HepG2 (cell line): ENCODE measurements around the gene COMMD1. TPM values are rescaled to one million over a fixed set of nuclear protein-coding genes. Genes with fewer than 3 reads are reported as not detected.

Source experiments
- ATAC-seq: fragments of 200-7000 bp; cut with Tn5 transposase; 3 replicates; pipeline ENCODE4 v1.9.1; 2020; ENCODE audit warnings: mild to moderate bottlenecking, moderate library complexity
- BruUV-seq: library from RNA; stranded (reverse); fragments of 400-500 nt; replicated peaks from 2 replicates; lab custom pipeline; 2021; lab: Mats Ljungman, UMichigan
- CTCF ChIA-PET: fragments of 300-600 bp; formaldehyde crosslinking; extraction: SDS; loops from one replicate; lab custom pipeline; 2021; ENCODE audit warnings: low total read pairs, inconsistent platforms, low intra/inter-chr PET ratio; lab: Yijun Ruan, JAX
- POLR2A ChIA-PET: fragments of 350-600 bp; sonication (Branson Sonifier 250); formaldehyde crosslinking; loops from one replicate; lab custom pipeline; 2020; ENCODE audit warnings: antibody characterized with exemption, inconsistent platforms; lab: Yijun Ruan, JAX
- DNase-seq: peaks from one replicate; pipeline ENCODE4 v3.0.0-alpha.2; 2015; ENCODE audit warnings: low spot score
- FAIRE-seq: peaks from 3 replicates; lab custom pipeline; 2011; peaks lifted over from hg19 to GRCh38; lab: Jason Lieb, UNC
- H2AFZ ChIP-seq: one replicate; pipeline ENCODE4 v1.6.1; 2011; ENCODE audit warnings: low read length, inconsistent platforms
- H3K27ac ChIP-seq: fragments of 300-600 bp; 3 replicates; pipeline ENCODE4 v1.8.0; 2011; ENCODE audit warnings: mixed run types, mild to moderate bottlenecking, mixed read lengths, low read length, inconsistent platforms; ENCODE audit not compliant: insufficient read depth; ENCODE audit errors: extremely low read length
- H3K27me3 ChIP-seq, 2 experiments: fragments of 200-600 bp in 1 of 2; 2 replicates in 1 of 2; 3 replicates in 1 of 2; pipeline versions ENCODE4 v1.6.0 to v1.8.0; 2011; ENCODE audit warnings: low read length in 2 of 2, mild to moderate bottlenecking in 2 of 2, moderate library complexity in 2 of 2, inconsistent platforms in 1 of 2; ENCODE audit not compliant: insufficient read depth in 2 of 2, control insufficient read depth in 1 of 2
- H3K36me3 ChIP-seq, 2 experiments: fragments of 200-600 bp in 1 of 2; replicated peaks in 1 of 2; 2 replicates in 1 of 2; 3 replicates in 1 of 2; pipeline versions ENCODE4 v1.5.1 to v1.8.0; 2011; ENCODE audit warnings: low read length in 2 of 2, inconsistent platforms in 1 of 2; ENCODE audit not compliant: insufficient read depth in 2 of 2, control insufficient read depth in 1 of 2
- H3K4me1 ChIP-seq: 2 replicates; pipeline ENCODE4 v1.5.1; 2012; ENCODE audit warnings: low read length, inconsistent platforms; ENCODE audit not compliant: insufficient read depth
- H3K4me2 ChIP-seq: 2 replicates; pipeline ENCODE4 v1.6.0; 2011; ENCODE audit warnings: low read depth, low read length, inconsistent platforms
- H3K4me3 ChIP-seq, 3 experiments: fragments of 200-600 bp in 1 of 3; sonication (generic), shearing (Covaris generic) in 1 of 3; replicated peaks in 1 of 3; 2 replicates each; pipeline ENCODE4 v1.5.1; 2011 to 2016; ENCODE audit warnings: low read length in 3 of 3, inconsistent platforms in 2 of 3, low read depth in 2 of 3, mild to moderate bottlenecking in 2 of 3, control low read depth in 1 of 3, mixed read lengths in 1 of 3; ENCODE audit not compliant: insufficient read depth in 1 of 3
- H3K79me2 ChIP-seq: one replicate; pipeline ENCODE4 v1.6.1; 2011; ENCODE audit warnings: low read length, inconsistent platforms; ENCODE audit not compliant: insufficient read depth
- H3K9ac ChIP-seq: 2 replicates; pipeline ENCODE4 v1.6.0; 2011; ENCODE audit warnings: mild to moderate bottlenecking, low read depth, low read length, inconsistent platforms; ENCODE audit not compliant: insufficient read depth
- H3K9me3 ChIP-seq: 2 replicates; pipeline ENCODE4 v1.5.1; 2012; ENCODE audit warnings: mild to moderate bottlenecking, low read length
- H4K20me1 ChIP-seq: 2 replicates; pipeline ENCODE4 v1.6.0; 2011; ENCODE audit warnings: inconsistent platforms, mild to moderate bottlenecking, low read length, moderate library complexity; ENCODE audit not compliant: insufficient read depth
- IKZF4 ChIP-seq: sonication (generic); formaldehyde crosslinking; IDR thresholded peaks from 2 replicates; pipeline ENCODE4 v1.5.1; 2020; ENCODE audit warnings: borderline replicate concordance, mild to moderate bottlenecking, low read depth, missing genetic modification reagents; ENCODE audit errors: not compliant biosample characterization
- KDM2A ChIP-seq: sonication (generic); formaldehyde crosslinking; IDR thresholded peaks from 2 replicates; pipeline ENCODE4 v1.4.0; 2020; ENCODE audit warnings: low read depth, missing genetic modification reagents, borderline replicate concordance
- KDM5B ChIP-seq: sonication (generic); formaldehyde crosslinking; IDR thresholded peaks from 2 replicates; pipeline ENCODE4 v1.4.0; 2020; ENCODE audit warnings: missing genetic modification reagents, mild to moderate bottlenecking, borderline replicate concordance
- POGK ChIP-seq: sonication (generic); formaldehyde crosslinking; conservative IDR thresholded peaks from 2 replicates; pipeline ENCODE4 v1.8.0; 2022; ENCODE audit warnings: mild to moderate bottlenecking, moderate library complexity, missing genetic modification reagents
- TBX2 ChIP-seq: sonication (generic); formaldehyde crosslinking; IDR thresholded peaks from 2 replicates; pipeline ENCODE4 v1.5.0; 2020; ENCODE audit warnings: missing genetic modification reagents, mild to moderate bottlenecking, borderline replicate concordance
- ZNF414 ChIP-seq: sonication (generic); formaldehyde crosslinking; IDR thresholded peaks from 2 replicates; pipeline ENCODE4 v1.5.0; 2020; ENCODE audit warnings: missing genetic modification reagents
- ZNF788 ChIP-seq: sonication (generic); formaldehyde crosslinking; IDR thresholded peaks from 2 replicates; pipeline ENCODE4 v1.5.0; 2020; ENCODE audit warnings: mild to moderate bottlenecking, missing genetic modification reagents, borderline replicate concordance
- WGBS: methylation state at CpG from one replicate; pipeline ENCODE4 v1.1.6; 2017; ENCODE audit warnings: low lambda C conversion rate; 5-methylcytosine and 5-hydroxymethylcytosine counted together
- in situ Hi-C: cut with HindIII; loops from 2 replicates; pipeline ENCODE4 v1.10.0; 2017; ENCODE audit warnings: low pct_unique_long_range_greater_than_20kb; ENCODE audit not compliant: extremely low pct_ligation_motif_present
- intact Hi-C: fragments of 100-400 bp; cut with micrococcal nuclease; formaldehyde crosslinking; loops from one replicate; pipeline ENCODE4 v1.10.0; 2022; ENCODE audit not compliant: unreplicated experiment
- polyA plus RNA-seq, 8 experiments: library from polyadenylated mRNA; depleted of rRNA in 3 of 8; stranded (reverse) in 7 of 8; unstranded in 1 of 8; fragments of >200 nt; fragmentation: Illumina TruSeq in 4 of 8; extraction: Trizol in 4 of 8; gene quantifications; 2 replicates each; pipeline versions ENCODE4 v1.2.1 to v1.2.3, GENCODE V29; 2011 to 2016; ENCODE audit warnings: low read depth in 4 of 8, missing spikeins in 1 of 8, mixed read lengths in 1 of 8; ENCODE audit not compliant: insufficient read depth in 1 of 8
- total RNA-seq, 5 experiments: library from RNA; depleted of rRNA; stranded (reverse); fragments of >200 nt; fragmentation: Illumina TruSeq; extraction: Trizol; gene quantifications; 2 replicates each; pipeline ENCODE4 v1.2.3, GENCODE V29; 2016; ENCODE audit warnings: low read depth in 1 of 5

Gene COMMD1
- total and polyA plus RNA-seq, 2 of the 13 experiments (the other 11 are each of a cell fraction or from before 2014, with no cell fraction given): 25.7 to 105 TPM

GRCh38 chr2:62056341-62056740, 150.9 kb downstream of the COMMD1 start:
- H3K27me3 ChIP-seq: no peaks in the 10 kb centered on the region
- no peaks in the 10 kb centered on the region for H3K9me3 ChIP-seq
- DNase-seq (no peak), ATAC-seq (no peak), FAIRE-seq (no peak)
- in situ Hi-C loops (no loop called here), intact Hi-C loops (no loop called here)
- ChIA-PET POLR2A (no interaction called here), CTCF (no interaction called here)
- H3K4me2 ChIP-seq: no peak overlapping the region
- BruUV-seq: no TSS peak
- no peaks in the 10 kb centered on the region for H3K4me1 ChIP-seq
- no peaks in the 10 kb centered on the region for H3K36me3 ChIP-seq
- H3K4me3 ChIP-seq: no peak overlapping the region
- 97% methylated on average over 5 of the region's 5 CpGs for WGBS
- H2AFZ ChIP-seq: no peak overlapping the region
- H3K27ac ChIP-seq: no peak overlapping the region
- no peak for TF ChIP-seq KDM5B (CRISPR knock-in tag)
- TF ChIP-seq TBX2 (CRISPR knock-in tag): no peak
- TF ChIP-seq ZNF414: no peak
- TF ChIP-seq IKZF4 (CRISPR knock-in tag): no peak
- TF ChIP-seq ZNF788 (CRISPR knock-in tag): no peak
- TF ChIP-seq POGK: no peak
- TF ChIP-seq KDM2A (CRISPR knock-in tag): no peak
- no peaks in the 10 kb centered on the region for H3K79me2 ChIP-seq
- no peak overlapping the region for H3K9ac ChIP-seq
- no peaks in the 10 kb centered on the region for H4K20me1 ChIP-seq
